Measurements from ENCODE around the gene FIBIN.

Gene FIBIN

GRCh38 chr11:27025312-27025955 lies 31.5 kb downstream of the FIBIN start:
- DNase-seq, result no peak

GRCh38 chr11:27025957-27026733 lies 32.2 kb downstream of the FIBIN start:
- no peak for DNase-seq

- DNase-seq, result no peak
These were observed 34.7 kb downstream of the FIBIN start for GRCh38 chr11:27028561-27028965.

GRCh38 chr11:27029966-27030365 lies 36.1 kb downstream of the FIBIN start:
- DNase-seq, result no peak

- no peak for DNase-seq
These were observed 37.8 kb downstream of the FIBIN start for GRCh38 chr11:27031754-27032153.

GRCh38 chr11:27039873-27040272 lies 46.0 kb downstream of the FIBIN start:
- DNase-seq, result no peak

- no peak for DNase-seq
These were observed 46.6 kb downstream of the FIBIN start, which contains the start of gene BBOX1 for GRCh38 chr11:27040302-27041115. Gene BBOX1 (plus strand): TSS chr11:27040815. CDS start chr11:27055431, 14,616 bp downstream.

- no peak for DNase-seq
These were observed 47.4 kb downstream of the FIBIN start for GRCh38 chr11:27041141-27041899.
